Neuronal stem cell (in vitro differentiated cells): ENCODE data around the gene TNIK.

ENCODE experiments used
- DNase-seq: peaks from one replicate; pipeline ENCODE4 v3.0.0-alpha.2; 2013; ENCODE audit warnings: low spot score
- H2AFZ ChIP-seq: one replicate; pipeline ENCODE4 v1.6.1; 2013; ENCODE audit warnings: mild to moderate bottlenecking, low read length, inconsistent platforms
- H2AK5ac ChIP-seq: 2 replicates; pipeline ENCODE4 v1.6.1; 2013; ENCODE audit warnings: low read depth, mild to moderate bottlenecking, inconsistent platforms, low read length, moderate library complexity, mixed read lengths
- H2BK120ac ChIP-seq: 2 replicates; pipeline ENCODE4 v1.6.1; 2013; ENCODE audit warnings: low read depth, mild to moderate bottlenecking, inconsistent platforms, low read length, moderate library complexity, mixed read lengths
- H2BK12ac ChIP-seq: one replicate; pipeline ENCODE4 v1.6.1; 2013; ENCODE audit warnings: low read length, inconsistent platforms
- H2BK15ac ChIP-seq: 2 replicates; pipeline ENCODE4 v1.6.1; 2013; ENCODE audit warnings: mild to moderate bottlenecking, low read length, inconsistent platforms, mixed read lengths
- H2BK5ac ChIP-seq: one replicate; pipeline ENCODE4 v1.6.1; 2013; ENCODE audit warnings: inconsistent platforms, mild to moderate bottlenecking, low read length, moderate library complexity
- H3K14ac ChIP-seq: one replicate; pipeline ENCODE4 v1.6.1; 2013; ENCODE audit warnings: low read length, inconsistent platforms
- H3K18ac ChIP-seq: 2 replicates; pipeline ENCODE4 v1.6.1; 2013; ENCODE audit warnings: low read length, inconsistent platforms
- H3K23ac ChIP-seq: 2 replicates; pipeline ENCODE4 v1.6.1; 2013; ENCODE audit warnings: low read depth, mild to moderate bottlenecking, mixed read lengths, low read length, inconsistent platforms; ENCODE audit not compliant: poor library complexity
- H3K27ac ChIP-seq: replicated peaks from 3 replicates; pipeline ENCODE4 v1.5.1; 2013; ENCODE audit warnings: low read length, inconsistent platforms
- H3K27me3 ChIP-seq, 3 experiments: 2 replicates each; pipeline ENCODE4 v1.6.1; 2013; ENCODE audit warnings: low read length in 3 of 3, mild to moderate bottlenecking in 2 of 3, inconsistent platforms in 1 of 3, low read depth in 1 of 3, mixed read lengths in 1 of 3, moderate library complexity in 1 of 3; ENCODE audit not compliant: control insufficient read depth in 3 of 3, insufficient read depth in 3 of 3
- H3K36me3 ChIP-seq, 2 donors: replicated peaks in 1 of 2; 2 replicates each; pipeline ENCODE4 v1.6.1; 2013; ENCODE audit warnings: low read length in 2 of 2; ENCODE audit not compliant: control insufficient read depth in 2 of 2, insufficient read depth in 2 of 2
- H3K4ac ChIP-seq: 2 replicates; pipeline ENCODE4 v1.6.1; 2013; ENCODE audit warnings: inconsistent platforms, mild to moderate bottlenecking, low read length, moderate library complexity
- H3K4me1 ChIP-seq, 2 donors: 1 replicate in 1 of 2; 2 replicates in 1 of 2; pipeline ENCODE4 v1.6.1; 2013; ENCODE audit warnings: low read length in 2 of 2, low read depth in 1 of 2; ENCODE audit not compliant: control insufficient read depth in 2 of 2, insufficient read depth in 1 of 2
- H3K4me2 ChIP-seq: one replicate; pipeline ENCODE4 v1.6.1; 2013; ENCODE audit warnings: mild to moderate bottlenecking, low read length, inconsistent platforms; ENCODE audit not compliant: insufficient read depth, poor library complexity, severe bottlenecking
- H3K4me3 ChIP-seq, 2 donors: 2 replicates each; pipeline ENCODE4 v1.5.1; 2013; ENCODE audit warnings: low read length in 2 of 2, mild to moderate bottlenecking in 2 of 2, inconsistent platforms in 1 of 2, moderate library complexity in 1 of 2
- H3K79me1 ChIP-seq: one replicate; pipeline ENCODE4 v1.6.1; 2013; ENCODE audit warnings: low read depth, mild to moderate bottlenecking, inconsistent platforms, low read length, moderate library complexity
- H3K9ac ChIP-seq: one replicate; pipeline ENCODE4 v1.6.1; 2013; ENCODE audit warnings: mild to moderate bottlenecking, low read depth, low read length, inconsistent platforms; ENCODE audit not compliant: poor library complexity
- H3K9me3 ChIP-seq, 2 donors: replicated peaks in 1 of 2; 2 replicates each; pipeline versions ENCODE3 to v1.6.1; 2013; ENCODE audit warnings: low read length in 2 of 2, mild to moderate bottlenecking in 2 of 2, inconsistent platforms in 1 of 2, low read depth in 1 of 2, mixed read lengths in 1 of 2, moderate library complexity in 1 of 2; ENCODE audit not compliant: control insufficient read depth in 2 of 2, insufficient read depth in 1 of 2
- H4K8ac ChIP-seq: one replicate; pipeline ENCODE4 v1.6.1; 2013; ENCODE audit warnings: low read depth, mild to moderate bottlenecking, inconsistent platforms, low read length, moderate library complexity
- H4K91ac ChIP-seq: one replicate; pipeline ENCODE4 v1.6.1; 2013; ENCODE audit warnings: low read length, low read depth, mild to moderate bottlenecking, inconsistent platforms; ENCODE audit not compliant: poor library complexity
- WGBS, 2 donors: extraction: QIAGEN DNeasy Blood & Tissue Kit; methylation state at CpG; one replicate each; pipeline ENCODE4 v1.1.7; 2013; ENCODE audit warnings: missing lambda C conversion rate in 2 of 2, mixed read lengths in 1 of 2; ENCODE audit not compliant: insufficient read length in 2 of 2, insufficient replicate concordance in 1 of 2; ENCODE audit errors: extremely low coverage in 2 of 2; 5-methylcytosine and 5-hydroxymethylcytosine counted together

The TNIK gene

DNA sequence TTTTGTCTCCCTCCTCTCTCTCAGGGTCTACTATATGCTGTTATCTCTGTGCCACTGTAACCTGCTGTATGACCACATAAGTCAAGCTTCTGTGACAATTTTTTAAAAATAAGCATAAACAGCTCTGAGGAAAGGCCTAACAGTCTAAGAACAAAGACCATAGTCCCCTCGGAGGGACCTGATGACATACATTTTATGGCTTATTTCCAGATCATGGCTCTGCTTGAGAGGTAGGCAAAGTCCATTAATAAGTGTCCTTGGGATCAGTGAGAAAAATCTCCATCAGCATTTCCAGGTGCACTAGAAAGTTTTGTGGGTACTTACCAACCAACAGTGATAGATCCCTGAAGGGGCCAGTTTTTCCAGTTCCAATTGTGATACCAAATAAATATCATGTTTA lies 123.8 kb downstream of the TNIK start:
- Histone ChIP-seq H2AFZ (no peak overlapping the region), H2BK12ac (no peak overlapping the region), H2BK15ac (no peak overlapping the region), H3K4me3 (no peak overlapping the region), H3K79me1 (no peaks in the 10 kb centered on the region), H3K9ac (no peak overlapping the region), H3K18ac (no peak overlapping the region), H3K27ac (no peak overlapping the region), H4K91ac (no peak overlapping the region), H3K23ac (no peak overlapping the region), H3K4me1 (no peaks in the 10 kb centered on the region), H2BK5ac (no peak overlapping the region), H3K4ac (no peak overlapping the region), H3K9me3 (peaks cover 0 to 5% of the 10 kb centered on the region in 2 donors), H3K36me3 (no peaks in the 10 kb centered on the region), H4K8ac (no peak overlapping the region), H3K27me3 (no peaks in the 10 kb centered on the region), H2AK5ac (no peak overlapping the region), H2BK120ac (no peak overlapping the region), H3K14ac (no peak overlapping the region), H3K4me2 (no peak overlapping the region)
- WGBS, 2 donors = no CpG with 5 or more reads among the region's 1 CpG
- no peak for DNase-seq

DNA sequence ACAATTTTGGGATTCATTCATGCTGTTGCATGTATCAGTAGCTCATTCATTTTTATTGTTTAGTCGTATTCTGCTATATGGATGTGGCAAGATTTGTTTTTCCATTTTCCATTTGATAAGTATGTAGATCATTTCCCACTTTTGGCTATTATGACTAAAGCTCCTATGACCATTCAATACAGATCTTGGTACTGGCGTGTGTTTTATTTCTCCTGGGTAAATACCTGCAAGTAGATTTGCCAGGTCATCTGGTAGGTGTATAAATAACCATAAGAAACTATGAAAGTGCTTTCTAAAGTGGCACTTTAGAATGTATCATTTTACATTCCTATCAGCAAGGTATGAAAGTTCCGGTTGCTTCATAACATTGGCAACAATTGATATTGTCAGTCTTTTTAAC lies 124.6 kb downstream of the TNIK start:
- no CpG with 5 or more reads among the region's 3 CpGs for WGBS, 2 donors
- no peak overlapping the region for H2BK12ac ChIP-seq

DNA sequence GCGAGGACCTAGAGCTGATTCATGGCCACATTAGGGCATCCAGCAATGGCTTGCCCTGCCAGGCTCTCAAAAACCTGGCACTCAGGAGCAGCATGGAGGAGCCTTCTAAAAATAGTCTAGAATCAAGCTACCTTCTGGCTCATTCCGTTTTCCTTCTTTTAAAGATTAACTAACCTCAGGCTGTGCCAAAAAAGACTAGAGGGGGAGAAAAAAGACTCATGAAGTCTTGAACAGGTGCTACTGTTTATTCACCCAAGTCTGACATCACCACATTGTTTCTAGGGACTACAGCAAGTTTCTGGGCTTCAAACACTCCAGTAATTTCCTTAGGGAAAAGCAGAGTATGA lies 125.8 kb downstream of the TNIK start:
- H3K4me3 ChIP-seq = no peak overlapping the region
- no peak overlapping the region for H2BK120ac ChIP-seq
- no peak overlapping the region for H3K27ac ChIP-seq
- no peak overlapping the region for H3K9ac ChIP-seq
- H3K9me3 ChIP-seq = peaks cover 0 to 5% of the 10 kb centered on the region in 2 donors
- no peak overlapping the region for H4K8ac ChIP-seq
- no peaks in the 10 kb centered on the region for H3K36me3 ChIP-seq
- H2BK15ac ChIP-seq = no peak overlapping the region
- no peak overlapping the region for H2BK5ac ChIP-seq
- no peak overlapping the region for H3K18ac ChIP-seq
- no peaks in the 10 kb centered on the region for H3K79me1 ChIP-seq
- H3K4ac ChIP-seq = no peak overlapping the region
- no peak overlapping the region for H3K4me2 ChIP-seq
- H2AFZ ChIP-seq = no peak overlapping the region
- no peak for DNase-seq
- H2AK5ac ChIP-seq = no peak overlapping the region
- peaks cover 3 to 9% of the 10 kb centered on the region in 2 donors for H3K4me1 ChIP-seq
- no peak overlapping the region for H3K14ac ChIP-seq
- H2BK12ac ChIP-seq = no peak overlapping the region
- no peaks in the 10 kb centered on the region for H3K27me3 ChIP-seq
- H3K23ac ChIP-seq = no peak overlapping the region
- H4K91ac ChIP-seq = no peak overlapping the region
- WGBS, 2 donors = no CpG with 5 or more reads among the region's 2 CpGs

More for the DNA sequence above, 124.6 kb downstream of the TNIK start:
- H3K4me1 ChIP-seq = peaks cover 3 to 6% of the 10 kb centered on the region in 2 donors
- no peak overlapping the region for H3K27ac ChIP-seq
- no peak overlapping the region for H3K14ac ChIP-seq
- no peak overlapping the region for H2AK5ac ChIP-seq
- H4K8ac ChIP-seq = no peak overlapping the region
- no peak overlapping the region for H2BK15ac ChIP-seq
- no peak for DNase-seq
- H3K4me2 ChIP-seq = no peak overlapping the region
- H3K4me3 ChIP-seq = no peak overlapping the region
- no peak overlapping the region for H3K23ac ChIP-seq
- no peaks in the 10 kb centered on the region for H3K27me3 ChIP-seq
- H3K79me1 ChIP-seq = no peaks in the 10 kb centered on the region
- H3K4ac ChIP-seq = no peak overlapping the region
- H2BK120ac ChIP-seq = no peak overlapping the region
- no peak overlapping the region for H2BK5ac ChIP-seq
- peaks cover 0 to 5% of the 10 kb centered on the region in 2 donors for H3K9me3 ChIP-seq
- no peak overlapping the region for H4K91ac ChIP-seq
- H3K9ac ChIP-seq = no peak overlapping the region
- no peak overlapping the region for H2AFZ ChIP-seq
- H3K36me3 ChIP-seq = no peaks in the 10 kb centered on the region
- H3K18ac ChIP-seq = no peak overlapping the region

DNA sequence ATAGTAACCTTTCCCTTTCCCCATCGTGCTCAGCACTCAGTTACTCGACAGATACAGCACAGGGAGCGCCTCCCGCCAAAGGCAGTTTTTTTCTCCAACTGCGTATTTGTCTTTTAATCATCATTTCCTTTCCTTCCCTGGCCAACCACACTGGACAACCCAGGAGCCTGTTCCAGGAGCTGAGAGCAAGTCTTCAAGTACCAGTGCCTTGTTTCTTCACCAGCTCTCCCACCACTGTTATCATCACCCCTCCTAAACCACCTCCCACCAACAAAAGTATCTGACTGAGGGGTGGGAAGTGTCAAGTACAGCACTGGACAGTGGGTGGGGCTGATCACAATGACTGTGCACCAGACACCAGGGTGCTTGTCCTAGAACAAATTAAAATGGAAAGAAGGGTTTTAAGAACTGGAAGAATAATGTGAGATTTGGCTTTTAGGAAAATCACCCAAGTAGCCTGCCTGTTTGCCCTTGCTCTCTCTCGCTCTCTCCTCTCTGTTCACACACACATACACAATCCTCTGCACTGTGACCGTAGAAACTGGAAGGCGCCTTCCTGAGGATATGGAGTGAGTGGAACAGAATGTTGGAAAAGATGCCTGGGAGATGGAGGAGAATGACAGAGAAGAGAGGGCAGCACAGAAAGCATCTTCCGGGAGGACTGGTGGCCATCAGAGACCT lies 126.3 kb downstream of the TNIK start:
- Histone ChIP-seq H2BK120ac (no peak overlapping the region), H2BK5ac (no peak overlapping the region), H3K4me3 (no peak overlapping the region), H4K8ac (no peak overlapping the region), H3K18ac (no peak overlapping the region), H3K4me2 (no peak overlapping the region), H3K36me3 (no peaks in the 10 kb centered on the region), H2BK15ac (no peak overlapping the region), H4K91ac (no peak overlapping the region), H2AK5ac (no peak overlapping the region), H3K4me1 (peaks cover 3 to 9% of the 10 kb centered on the region in 2 donors), H3K14ac (no peak overlapping the region), H3K4ac (no peak overlapping the region), H3K27ac (no peak overlapping the region), H3K79me1 (no peaks in the 10 kb centered on the region), H2AFZ (no peak overlapping the region), H3K9me3 (peaks cover 0 to 5% of the 10 kb centered on the region in 2 donors), H3K9ac (no peak overlapping the region), H3K23ac (no peak overlapping the region), H3K27me3 (no peaks in the 10 kb centered on the region), H2BK12ac (peak overlapping the region; percentile 24)
- no CpG with 5 or more reads among the region's 9 CpGs for WGBS, 2 donors
- DNase-seq = no peak
